Transverse colon (tissue), 4 donors: ENCODE measurements around the gene HNRNPDL. TPM values are rescaled to one million over a fixed set of nuclear protein-coding genes. Genes with fewer than 3 reads are reported as not detected.

Experiments
- DNase-seq: peaks from one replicate; pipeline ENCODE4 v3.0.0-alpha.2; 2019
- H3K27ac ChIP-seq, 4 donors: fragments of 200-600 bp; sonication (generic); 2 replicates each; pipeline ENCODE4 v1.5.1; 2016 to 2018; ENCODE audit warnings: inconsistent platforms in 4 of 4
- H3K27me3 ChIP-seq: fragments of 200-600 bp; sonication (generic); 2 replicates; pipeline ENCODE4 v1.5.1; 2017; ENCODE audit warnings: inconsistent platforms
- H3K36me3 ChIP-seq, 4 donors: fragments of 200-600 bp; sonication (generic); 2 replicates each; pipeline ENCODE4 v1.5.1; 2017 to 2019; ENCODE audit warnings: inconsistent platforms in 4 of 4
- H3K4me1 ChIP-seq, 4 donors: fragments of 200-600 bp; sonication (generic); 2 replicates each; pipeline ENCODE4 v1.5.1; 2017 to 2020; ENCODE audit warnings: inconsistent platforms in 4 of 4
- H3K4me3 ChIP-seq, 4 donors: fragments of 200-600 bp; sonication (generic); 1 replicate in 1 of 4; 2 replicates in 3 of 4; pipeline versions ENCODE4 v1.5.1 to v1.6.1; 2017 to 2019; ENCODE audit warnings: inconsistent platforms in 4 of 4
- H3K9me3 ChIP-seq, 2 donors: fragments of 200-600 bp; sonication (generic); 2 replicates each; pipeline ENCODE4 v1.5.1; 2017 to 2019; ENCODE audit warnings: inconsistent platforms in 2 of 2
- EP300 ChIP-seq: sonication (generic); formaldehyde crosslinking; IDR thresholded peaks from one replicate; pipeline ENCODE4 v1.6.1; 2017; ENCODE audit warnings: antibody characterized with exemption, low read depth
- POLR2A ChIP-seq: fragments of 450-650 bp; IDR thresholded peaks from one replicate; pipeline ENCODE4 v1.6.1; 2016; ENCODE audit warnings: antibody characterized with exemption, mild to moderate bottlenecking, moderate library complexity
- POLR2AphosphoS5 ChIP-seq, 3 donors: sonication (generic); formaldehyde crosslinking; IDR thresholded peaks; one replicate each; pipeline ENCODE4 v1.6.1; 2016; ENCODE audit warnings: antibody characterized with exemption in 3 of 3
- WGBS, 2 donors: methylation state at CpG; one replicate each; pipeline ENCODE4 v1.1.5; 2018; ENCODE audit warnings: low coverage in 1 of 2; 5-methylcytosine and 5-hydroxymethylcytosine counted together
- in situ Hi-C, 4 donors: fragments of 200-750 bp; cut with MboI; loops; one replicate each; pipeline versions ENCODE4 v1.15.0 to v1.15.1; 2017; ENCODE audit warnings: low sequenced_read_pairs in 3 of 4, low pct_ligation_motif_present in 1 of 4, low pct_unique_long_range_greater_than_20kb in 1 of 4
- intact Hi-C: fragments of 100-400 bp; cut with DNase I; formaldehyde crosslinking; loops from one replicate; pipeline ENCODE4 v1.15.1; 2023; ENCODE audit warnings: low total_unique reads
- total RNA-seq, 4 donors: library from RNA; depleted of rRNA; stranded (reverse); fragments of >200 nt; gene quantifications; one replicate each; pipeline ENCODE4 v1.1.0, GENCODE V29; 2016
- TF ChIP-seq, protein P1 (sequence below), 5 experiments: fragments of 200-600 bp in 3 of 5; fragments of 450-650 bp in 2 of 5; sonication (generic) in 3 of 5; IDR thresholded peaks; 1 replicate in 2 of 5; 2 replicates in 3 of 5; pipeline ENCODE4 v1.5.1; 2016 to 2017; ENCODE audit warnings: antibody characterized with exemption in 5 of 5, inconsistent platforms in 3 of 5, mild to moderate bottlenecking in 2 of 5, moderate library complexity in 1 of 5

HNRNPDL gene
- total RNA-seq, 4 donors from 2014 or later, result 78.4 to 131 (median 100) TPM

DNA sequence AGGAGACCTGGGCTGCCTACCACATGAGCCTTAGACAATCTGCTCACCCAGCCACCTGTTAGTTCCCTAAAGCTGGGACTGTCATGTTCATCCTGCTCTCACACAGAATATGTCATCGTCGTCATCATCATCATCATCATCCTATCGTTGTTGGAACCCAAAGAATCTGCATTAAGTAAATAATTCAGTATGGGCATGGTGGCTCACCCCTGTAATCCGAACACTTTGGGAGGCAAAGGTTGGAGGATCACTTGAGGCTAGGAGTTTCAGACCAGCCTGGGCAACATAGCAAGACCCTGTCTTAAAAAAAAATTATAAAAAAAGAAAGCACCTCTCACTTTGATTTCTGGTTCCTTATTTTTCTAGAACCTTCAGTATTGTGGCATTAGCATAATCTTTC lies 6.5 kb upstream of the HNRNPDL start:
- Histone ChIP-seq H3K36me3 (no peaks in the 10 kb centered on the region), H3K4me3 (no peak overlapping the region), H3K9me3 (no peaks in the 10 kb centered on the region), H3K27ac (no peak overlapping the region), H3K27me3 (no peaks in the 10 kb centered on the region), H3K4me1 (peaks cover 0 to 14% (median 4%) of the 10 kb centered on the region in 4 donors)
- 98 to 100% methylated on average over 4 of the region's 4 CpGs for WGBS, 2 donors
- TF ChIP-seq POLR2AphosphoS5 (IDR thresholded peaks at IDR 0.05) (no peak), EP300 (no peak), POLR2A (no peak)
- TF ChIP-seq, protein P1, sequence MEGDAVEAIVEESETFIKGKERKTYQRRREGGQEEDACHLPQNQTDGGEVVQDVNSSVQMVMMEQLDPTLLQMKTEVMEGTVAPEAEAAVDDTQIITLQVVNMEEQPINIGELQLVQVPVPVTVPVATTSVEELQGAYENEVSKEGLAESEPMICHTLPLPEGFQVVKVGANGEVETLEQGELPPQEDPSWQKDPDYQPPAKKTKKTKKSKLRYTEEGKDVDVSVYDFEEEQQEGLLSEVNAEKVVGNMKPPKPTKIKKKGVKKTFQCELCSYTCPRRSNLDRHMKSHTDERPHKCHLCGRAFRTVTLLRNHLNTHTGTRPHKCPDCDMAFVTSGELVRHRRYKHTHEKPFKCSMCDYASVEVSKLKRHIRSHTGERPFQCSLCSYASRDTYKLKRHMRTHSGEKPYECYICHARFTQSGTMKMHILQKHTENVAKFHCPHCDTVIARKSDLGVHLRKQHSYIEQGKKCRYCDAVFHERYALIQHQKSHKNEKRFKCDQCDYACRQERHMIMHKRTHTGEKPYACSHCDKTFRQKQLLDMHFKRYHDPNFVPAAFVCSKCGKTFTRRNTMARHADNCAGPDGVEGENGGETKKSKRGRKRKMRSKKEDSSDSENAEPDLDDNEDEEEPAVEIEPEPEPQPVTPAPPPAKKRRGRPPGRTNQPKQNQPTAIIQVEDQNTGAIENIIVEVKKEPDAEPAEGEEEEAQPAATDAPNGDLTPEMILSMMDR (IDR thresholded peaks at IDR 0.05), result no peak
- intact Hi-C loops, result no loop called here
- DNase-seq, result no peak
- in situ Hi-C loops, result loop anchor here in 1 of 4 donors (10.0 kb wide), 1 partner anchor 62 kb away; the partner anchor contains the start of gene HNRNPD

DNA sequence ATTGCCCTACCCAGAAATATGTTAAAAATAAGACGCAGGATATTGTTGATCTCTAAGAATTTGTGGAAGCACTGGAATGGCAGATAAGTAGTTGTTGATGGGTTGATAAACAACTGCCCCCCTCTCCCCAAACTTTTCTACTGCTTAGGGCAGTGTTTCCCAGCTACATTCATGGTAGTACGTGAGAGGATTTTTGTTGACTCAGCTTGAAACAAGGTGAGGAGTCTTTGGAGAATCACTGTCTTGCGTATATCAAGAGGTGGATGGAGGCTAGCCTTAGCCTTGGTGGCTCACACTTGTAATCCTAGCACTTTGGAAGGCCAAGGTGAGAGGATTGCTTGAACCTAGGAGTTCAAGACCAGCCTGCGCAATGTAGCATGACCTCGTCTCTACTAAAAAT lies 5.9 kb upstream of the HNRNPDL start:
- intact Hi-C loops, result no loop called here
- Histone ChIP-seq H3K27me3 (no peaks in the 10 kb centered on the region), H3K4me1 (peaks cover 5 to 21% (median 10%) of the 10 kb centered on the region in 4 donors), H3K9me3 (no peaks in the 10 kb centered on the region), H3K27ac (no peak overlapping the region), H3K36me3 (no peaks in the 10 kb centered on the region), H3K4me3 (no peak overlapping the region)
- in situ Hi-C loops, result loop anchor here in 1 of 4 donors (10.0 kb wide), 1 partner anchor 61 kb away; the partner anchor contains the start of gene HNRNPD
- no peak for DNase-seq
- 97% methylated on average over 5 of the region's 5 CpGs; no CpG with 5 or more reads in 1 of the 2 donors for WGBS, 2 donors
- TF ChIP-seq EP300 (no peak), POLR2A (no peak), POLR2AphosphoS5 (IDR thresholded peaks at IDR 0.05) (no peak)
- TF ChIP-seq, protein P1 (IDR thresholded peaks at IDR 0.05), result no peak

DNA sequence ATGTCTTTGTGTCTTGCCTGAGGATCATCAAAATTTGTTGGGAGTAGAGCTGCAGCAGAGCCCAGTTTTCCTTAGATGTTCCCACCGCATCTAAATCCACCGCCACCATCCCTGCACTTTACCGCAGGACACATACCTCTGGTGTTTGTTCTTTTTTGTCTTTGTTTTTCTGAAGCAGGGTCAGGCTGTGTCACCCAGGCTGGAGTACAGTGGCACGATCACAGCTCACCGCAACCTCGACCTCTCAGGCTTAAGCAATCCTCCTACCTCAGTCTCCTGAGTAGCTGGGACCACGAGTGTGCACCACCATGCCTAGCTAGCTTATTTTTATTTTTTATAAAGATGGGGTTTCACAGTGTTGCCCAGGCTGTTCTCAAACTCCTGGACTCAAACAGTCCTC lies 4.7 kb upstream of the HNRNPDL start:
- in situ Hi-C loops, result loop anchor here in 1 of 4 donors (10.0 kb wide), 1 partner anchor 60 kb away; the partner anchor contains the start of gene HNRNPD
- H3K27me3 ChIP-seq, result no peaks in the 10 kb centered on the region
- H3K4me1 ChIP-seq, result peaks cover 6 to 21% (median 10%) of the 10 kb centered on the region in 4 donors

DNA sequence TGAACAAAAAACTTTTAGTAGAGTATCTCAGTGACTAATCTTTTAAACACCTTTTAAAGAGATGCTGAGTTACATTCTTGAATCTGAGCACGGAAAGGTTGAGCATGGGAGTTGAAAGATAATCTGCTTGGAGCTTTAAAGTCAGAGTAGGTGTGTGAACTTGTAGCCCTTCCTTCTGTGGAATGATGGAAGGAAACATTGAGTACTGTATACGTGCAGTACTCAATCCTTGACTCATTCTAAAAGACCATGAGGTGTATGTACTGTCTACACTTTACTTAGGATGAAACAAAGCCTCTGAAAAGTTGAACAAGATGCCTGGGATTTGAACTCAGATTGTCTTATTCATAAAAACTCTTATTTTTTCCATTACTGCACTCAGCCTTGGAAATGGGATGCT lies 3.5 kb upstream of the HNRNPDL start:
- no peaks in the 10 kb centered on the region for H3K9me3 ChIP-seq
- WGBS, 2 donors, result 83% methylated on average over 2 of the region's 2 CpGs
- H3K36me3 ChIP-seq, result no peaks in the 10 kb centered on the region
- H3K4me3 ChIP-seq, result no peak overlapping the region
- intact Hi-C loops (no loop called here), in situ Hi-C loops (loop anchor here in 1 of 4 donors (10.0 kb wide), 1 partner anchor 59 kb away; the partner anchor contains the start of gene HNRNPD)
- TF ChIP-seq POLR2A (no peak), POLR2AphosphoS5 (IDR thresholded peaks at IDR 0.05) (no peak), EP300 (no peak)
- TF ChIP-seq, protein P1 (IDR thresholded peaks at IDR 0.05), result no peak
- peaks cover 6 to 21% (median 10%) of the 10 kb centered on the region in 4 donors for H3K4me1 ChIP-seq
- H3K27ac ChIP-seq, result no peak overlapping the region
- no peak for DNase-seq
- no peaks in the 10 kb centered on the region for H3K27me3 ChIP-seq

More for the DNA sequence above, 4.7 kb upstream of the HNRNPDL start:
- H3K9me3 ChIP-seq, result no peaks in the 10 kb centered on the region
- H3K4me3 ChIP-seq, result no peak overlapping the region
- WGBS, 2 donors, result 97 to 100% methylated on average over 6 to 7 of the region's 7 CpGs
- intact Hi-C loops, result no loop called here
- TF ChIP-seq, protein P1 (IDR thresholded peaks at IDR 0.05), result no peak
- no peak for TF ChIP-seq POLR2A
- TF ChIP-seq EP300, result no peak
- no peak for TF ChIP-seq POLR2AphosphoS5 (IDR thresholded peaks at IDR 0.05)
- H3K36me3 ChIP-seq, result no peaks in the 10 kb centered on the region
- no peak overlapping the region for H3K27ac ChIP-seq
- no peak for DNase-seq
